ENCODE measurements around the gene BCDIN3D. TPM values are rescaled to one million over a fixed set of nuclear protein-coding genes. Genes with fewer than 3 reads are reported as not detected.
A peak's percentile ranks its signal among the peaks of the same experiment; 100 is the strongest.

BCDIN3D gene
- total and polyA plus RNA-seq, 4 donors: 1.7 to 4.4 (median 2.1) TPM

DNA sequence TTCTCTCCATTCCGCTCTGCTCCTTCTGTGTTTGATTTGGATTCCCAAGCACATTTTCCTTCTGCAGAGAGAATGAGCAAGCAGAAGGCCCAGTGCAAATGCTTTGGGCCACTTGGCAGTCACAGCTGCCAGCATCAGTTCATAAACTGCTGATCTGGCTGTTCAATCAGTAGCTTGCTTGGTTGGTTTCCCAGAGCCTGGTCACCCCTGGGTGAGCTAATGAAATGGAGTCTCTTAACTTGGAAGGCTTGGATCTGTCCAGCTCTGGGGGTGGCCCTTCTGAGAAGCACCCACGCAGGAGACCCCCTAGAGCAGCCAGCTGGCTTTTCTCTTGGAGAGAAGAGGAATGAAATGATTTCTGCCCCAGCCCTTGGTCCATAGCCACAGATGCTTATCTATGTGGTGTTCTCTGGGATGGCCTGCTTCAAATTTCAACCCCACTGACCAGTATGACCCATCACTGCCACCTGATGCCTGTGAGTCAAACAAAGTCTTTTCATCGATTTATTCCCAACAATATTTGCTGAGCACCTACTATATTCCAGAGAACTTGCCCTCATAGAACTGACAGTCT lies 30.5 kb upstream of the BCDIN3D start:
- Histone ChIP-seq H3K4me1 (ENCODE audit: control insufficient read depth in 4 of 4, insufficient read depth in 4 of 4, low read length in 3 of 4) (peaks cover 0 to 2% (median 0%) of the 10 kb centered on the region in 4 donors), H3K27me3 (ENCODE audit: control insufficient read depth in 4 of 4, insufficient read depth in 4 of 4, low read length in 3 of 4) (no peaks in the 10 kb centered on the region), H3K36me3 (ENCODE audit: control insufficient read depth in 4 of 4, insufficient read depth in 3 of 4, low read depth in 1 of 4, low read length in 3 of 4) (no peaks in the 10 kb centered on the region), H3K27ac (ENCODE audit: low read depth in 1 of 2, low read length in 2 of 2) (no peak overlapping the region), H3K4me3 (ENCODE audit: low read depth in 1 of 3, low read length in 3 of 3) (no peak overlapping the region), H3K9ac (ENCODE audit: low read depth in 1 of 2, low read length in 2 of 2) (no peak overlapping the region), H3K9me3 (ENCODE audit: control insufficient read depth in 4 of 4, low read length in 3 of 4) (no peaks in the 10 kb centered on the region)
- DNase-seq (ENCODE audit: low spot score): no peak
- TF ChIP-seq YY1 (IDR thresholded peaks at IDR 0.05) (no peak), SP1 (IDR thresholded peaks at IDR 0.05) (no peak), GABPA (IDR thresholded peaks at IDR 0.05 in 1 of 2, conservative IDR thresholded peaks at IDR 0.05 in 1 of 2) (no peak), HNF4G (IDR thresholded peaks at IDR 0.05) (no peak), EGR1 (IDR thresholded peaks at IDR 0.05; ENCODE audit: low read depth in 2 of 2) (no peak), TAF1 (conservative IDR thresholded peaks at IDR 0.05) (no peak), JUND (IDR thresholded peaks at IDR 0.05) (no peak)
- TF ChIP-seq, protein P1, sequence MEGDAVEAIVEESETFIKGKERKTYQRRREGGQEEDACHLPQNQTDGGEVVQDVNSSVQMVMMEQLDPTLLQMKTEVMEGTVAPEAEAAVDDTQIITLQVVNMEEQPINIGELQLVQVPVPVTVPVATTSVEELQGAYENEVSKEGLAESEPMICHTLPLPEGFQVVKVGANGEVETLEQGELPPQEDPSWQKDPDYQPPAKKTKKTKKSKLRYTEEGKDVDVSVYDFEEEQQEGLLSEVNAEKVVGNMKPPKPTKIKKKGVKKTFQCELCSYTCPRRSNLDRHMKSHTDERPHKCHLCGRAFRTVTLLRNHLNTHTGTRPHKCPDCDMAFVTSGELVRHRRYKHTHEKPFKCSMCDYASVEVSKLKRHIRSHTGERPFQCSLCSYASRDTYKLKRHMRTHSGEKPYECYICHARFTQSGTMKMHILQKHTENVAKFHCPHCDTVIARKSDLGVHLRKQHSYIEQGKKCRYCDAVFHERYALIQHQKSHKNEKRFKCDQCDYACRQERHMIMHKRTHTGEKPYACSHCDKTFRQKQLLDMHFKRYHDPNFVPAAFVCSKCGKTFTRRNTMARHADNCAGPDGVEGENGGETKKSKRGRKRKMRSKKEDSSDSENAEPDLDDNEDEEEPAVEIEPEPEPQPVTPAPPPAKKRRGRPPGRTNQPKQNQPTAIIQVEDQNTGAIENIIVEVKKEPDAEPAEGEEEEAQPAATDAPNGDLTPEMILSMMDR (IDR thresholded peaks at IDR 0.05; ENCODE audit: low read depth, low read length, missing input control): no peak
- WGBS: 56% methylated on average over 3 of the region's 3 CpGs

DNA sequence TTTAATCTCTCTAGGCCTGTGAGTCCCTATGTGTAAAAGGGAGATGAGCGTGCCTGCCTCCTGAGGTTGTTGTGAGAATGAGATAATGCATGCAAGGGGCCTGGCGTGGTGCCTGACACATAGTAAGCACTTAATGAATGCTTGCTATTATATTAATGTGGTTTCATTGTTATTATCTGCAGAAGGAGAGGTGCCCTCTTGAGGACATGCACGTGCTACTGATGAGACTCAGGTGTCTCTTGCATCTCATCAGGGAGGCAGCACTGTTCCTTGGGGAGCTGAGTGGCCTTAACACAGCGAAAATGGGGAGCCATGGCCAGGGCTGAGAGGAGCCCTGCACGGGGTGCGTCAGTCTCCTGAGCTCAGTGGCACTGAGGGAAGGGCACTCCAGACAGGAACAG lies 29.9 kb upstream of the BCDIN3D start:
- Histone ChIP-seq H3K36me3 (ENCODE audit: control insufficient read depth in 4 of 4, insufficient read depth in 3 of 4, low read depth in 1 of 4, low read length in 3 of 4) (no peaks in the 10 kb centered on the region), H3K27me3 (ENCODE audit: control insufficient read depth in 4 of 4, insufficient read depth in 4 of 4, low read length in 3 of 4) (no peaks in the 10 kb centered on the region), H3K4me1 (ENCODE audit: control insufficient read depth in 4 of 4, insufficient read depth in 4 of 4, low read length in 3 of 4) (peaks cover 0 to 2% (median 0%) of the 10 kb centered on the region in 4 donors), H3K27ac (ENCODE audit: low read depth in 1 of 2, low read length in 2 of 2) (no peak overlapping the region), H3K9me3 (ENCODE audit: control insufficient read depth in 4 of 4, low read length in 3 of 4) (no peaks in the 10 kb centered on the region), H3K4me3 (ENCODE audit: low read depth in 1 of 3, low read length in 3 of 3) (no peak overlapping the region), H3K9ac (ENCODE audit: low read depth in 1 of 2, low read length in 2 of 2) (no peak overlapping the region)
- DNase-seq (ENCODE audit: low spot score): peak; percentile 52
- TF ChIP-seq REST (IDR thresholded peaks at IDR 0.05) (no peak), GABPA (IDR thresholded peaks at IDR 0.05 in 1 of 2, conservative IDR thresholded peaks at IDR 0.05 in 1 of 2) (no peak), ZBTB33 (IDR thresholded peaks at IDR 0.05) (no peak), YY1 (IDR thresholded peaks at IDR 0.05) (no peak), RAD21 (IDR thresholded peaks at IDR 0.05) (no peak), SP1 (IDR thresholded peaks at IDR 0.05) (no peak), HNF4A (conservative IDR thresholded peaks at IDR 0.05) (no peak), FOXA2 (IDR thresholded peaks at IDR 0.05) (no peak), NR2F2 (IDR thresholded peaks at IDR 0.05) (no peak), HNF4G (IDR thresholded peaks at IDR 0.05) (no peak), ATF3 (IDR thresholded peaks at IDR 0.05) (no peak), EGR1 (IDR thresholded peaks at IDR 0.05; ENCODE audit: low read depth in 2 of 2) (no peak), TAF1 (conservative IDR thresholded peaks at IDR 0.05) (no peak), RXRA (IDR thresholded peaks at IDR 0.05) (no peak), JUND (IDR thresholded peaks at IDR 0.05) (no peak), FOXA1 (IDR thresholded peaks at IDR 0.05) (no peak)
- TF ChIP-seq, protein P1 (IDR thresholded peaks at IDR 0.05; ENCODE audit: low read depth, low read length, missing input control): no peak
- TF ChIP-seq, protein P2, sequence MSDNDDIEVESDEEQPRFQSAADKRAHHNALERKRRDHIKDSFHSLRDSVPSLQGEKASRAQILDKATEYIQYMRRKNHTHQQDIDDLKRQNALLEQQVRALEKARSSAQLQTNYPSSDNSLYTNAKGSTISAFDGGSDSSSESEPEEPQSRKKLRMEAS (IDR thresholded peaks at IDR 0.05): no peak
- 86% methylated on average over 6 of the region's 6 CpGs for WGBS
